ENCODE measurements around the gene TGM6.

The TGM6 gene

GRCh38 chr20:2380601-2381000, at the start of gene TGM6:
TSS of gene TGM6 (plus strand) at chr20:2380901. CDS start at chr20:2380969, 68 bp downstream.
- DNase-seq, result no peak

- no peak for DNase-seq
Measured at GRCh38 chr20:2331106-2331505, 49.6 kb upstream of the TGM6 start.

- no peak for DNase-seq
Measured at GRCh38 chr20:2331901-2332565, 48.7 kb upstream of the TGM6 start.

- DNase-seq, result no peak
Measured at GRCh38 chr20:2332711-2333110, 48.0 kb upstream of the TGM6 start.

- DNase-seq, result no peak
Measured at GRCh38 chr20:2333821-2334220, 46.9 kb upstream of the TGM6 start.

- no peak for DNase-seq
Measured at GRCh38 chr20:2335096-2335870, 45.4 kb upstream of the TGM6 start.

- DNase-seq, result no peak
Measured at GRCh38 chr20:2336471-2336870, 44.2 kb upstream of the TGM6 start.

- DNase-seq, result no peak
Measured at GRCh38 chr20:2337142-2337541, 43.6 kb upstream of the TGM6 start.

GRCh38 chr20:2338411-2339066, 42.2 kb upstream of the TGM6 start:
- no peak for DNase-seq

GRCh38 chr20:2340136-2340535, 40.6 kb upstream of the TGM6 start:
- no peak for DNase-seq

GRCh38 chr20:2340823-2341222, 39.9 kb upstream of the TGM6 start:
- DNase-seq, result no peak

- DNase-seq, result no peak
Measured at GRCh38 chr20:2341336-2341735, 39.4 kb upstream of the TGM6 start.

GRCh38 chr20:2342243-2342642, 38.5 kb upstream of the TGM6 start:
- no peak for DNase-seq

- no peak for DNase-seq
Measured at GRCh38 chr20:2346188-2346587, 34.5 kb upstream of the TGM6 start.

- no peak for DNase-seq
Measured at GRCh38 chr20:2348336-2348735, 32.4 kb upstream of the TGM6 start.

- no peak for DNase-seq
Measured at GRCh38 chr20:2349801-2350200, 30.9 kb upstream of the TGM6 start.

GRCh38 chr20:2350606-2351005, 30.1 kb upstream of the TGM6 start:
- DNase-seq, result no peak

- DNase-seq, result no peak
Measured at GRCh38 chr20:2353231-2353630, 27.5 kb upstream of the TGM6 start.

- no peak for DNase-seq
Measured at GRCh38 chr20:2357114-2357513, 23.6 kb upstream of the TGM6 start.

- no peak for DNase-seq
Measured at GRCh38 chr20:2358006-2358405, 22.7 kb upstream of the TGM6 start.

- DNase-seq, result no peak
Measured at GRCh38 chr20:2361035-2361593, 19.6 kb upstream of the TGM6 start.

GRCh38 chr20:2363187-2363586, 17.5 kb upstream of the TGM6 start:
- no peak for DNase-seq

- DNase-seq, result no peak
Measured at GRCh38 chr20:2363587-2363986, 17.1 kb upstream of the TGM6 start.

GRCh38 chr20:2364044-2364443, 16.7 kb upstream of the TGM6 start:
- no peak for DNase-seq
